ENCODE results near the gene MRTFB. TPM values are rescaled to one million over a fixed set of nuclear protein-coding genes. Genes with fewer than 3 reads are reported as not detected.
A peak's percentile ranks its signal among the peaks of the same experiment; 100 is the strongest.

The MRTFB gene
- total and polyA plus RNA-seq, 2 experiments from 2014 or later, result 13.9 to 22.2 TPM

DNA sequence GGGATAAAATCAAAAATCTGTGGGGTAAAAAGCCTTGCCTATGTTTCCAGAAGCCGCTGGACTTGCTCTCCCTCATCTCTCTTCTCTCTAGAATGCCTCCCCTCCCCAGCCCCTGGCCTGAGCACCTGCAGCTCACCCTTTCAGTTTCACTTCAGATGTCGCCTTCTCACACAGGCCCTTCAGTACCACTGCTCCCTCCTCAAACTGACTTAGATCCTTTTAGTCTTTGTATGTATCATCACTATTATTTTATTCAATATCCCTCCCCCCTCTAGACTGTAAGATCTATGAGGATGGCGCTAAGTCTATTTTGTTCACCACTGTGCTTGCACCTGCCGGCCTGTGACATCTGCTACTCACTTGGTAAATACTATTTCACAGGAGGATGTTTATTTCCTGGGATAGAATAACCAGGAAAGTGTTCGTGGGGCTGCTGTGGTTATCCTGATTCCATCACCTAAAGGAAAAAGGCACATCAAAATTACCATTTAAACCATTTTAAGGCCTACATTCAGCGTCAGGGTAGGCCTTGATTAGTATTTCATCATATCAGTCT lies 122.3 kb downstream of the MRTFB start:
- H3K9me3 Mint-ChIP-seq, result no peaks in the 10 kb centered on the region
- Histone ChIP-seq H3K79me2 (replicated peaks; ENCODE audit: insufficient read depth) (no peaks in the 10 kb centered on the region), H3K4me2 (no peak overlapping the region), H3K27me3 (ENCODE audit: insufficient read depth) (no peaks in the 10 kb centered on the region), H3K36me3 (ENCODE audit: insufficient read depth) (no peaks in the 10 kb centered on the region), H3K9me2 (ENCODE audit: insufficient read depth) (no peaks in the 10 kb centered on the region), H3K27ac (ENCODE audit: low read depth) (no peak overlapping the region), H2AFZ (no peak overlapping the region), H3K4me3 (no peak overlapping the region), H3K4me1 (ENCODE audit: insufficient read depth) (no peaks in the 10 kb centered on the region), H4K20me1 (replicated peaks; ENCODE audit: insufficient read depth) (no peaks in the 10 kb centered on the region), H3F3A (replicated peaks; ENCODE audit: low read depth) (no peaks in the 10 kb centered on the region)
- TF ChIP-seq CREB1 (CRISPR knock-in tag; IDR thresholded peaks at IDR 0.05; ENCODE audit: low read depth) (no peak), JUNB (IDR thresholded peaks at IDR 0.05; ENCODE audit: unreplicated experiment) (no peak)
- TF ChIP-seq, protein P1, sequence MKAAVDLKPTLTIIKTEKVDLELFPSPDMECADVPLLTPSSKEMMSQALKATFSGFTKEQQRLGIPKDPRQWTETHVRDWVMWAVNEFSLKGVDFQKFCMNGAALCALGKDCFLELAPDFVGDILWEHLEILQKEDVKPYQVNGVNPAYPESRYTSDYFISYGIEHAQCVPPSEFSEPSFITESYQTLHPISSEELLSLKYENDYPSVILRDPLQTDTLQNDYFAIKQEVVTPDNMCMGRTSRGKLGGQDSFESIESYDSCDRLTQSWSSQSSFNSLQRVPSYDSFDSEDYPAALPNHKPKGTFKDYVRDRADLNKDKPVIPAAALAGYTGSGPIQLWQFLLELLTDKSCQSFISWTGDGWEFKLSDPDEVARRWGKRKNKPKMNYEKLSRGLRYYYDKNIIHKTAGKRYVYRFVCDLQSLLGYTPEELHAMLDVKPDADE (IDR thresholded peaks at IDR 0.05), result no peak
- TF ChIP-seq, protein P2, sequence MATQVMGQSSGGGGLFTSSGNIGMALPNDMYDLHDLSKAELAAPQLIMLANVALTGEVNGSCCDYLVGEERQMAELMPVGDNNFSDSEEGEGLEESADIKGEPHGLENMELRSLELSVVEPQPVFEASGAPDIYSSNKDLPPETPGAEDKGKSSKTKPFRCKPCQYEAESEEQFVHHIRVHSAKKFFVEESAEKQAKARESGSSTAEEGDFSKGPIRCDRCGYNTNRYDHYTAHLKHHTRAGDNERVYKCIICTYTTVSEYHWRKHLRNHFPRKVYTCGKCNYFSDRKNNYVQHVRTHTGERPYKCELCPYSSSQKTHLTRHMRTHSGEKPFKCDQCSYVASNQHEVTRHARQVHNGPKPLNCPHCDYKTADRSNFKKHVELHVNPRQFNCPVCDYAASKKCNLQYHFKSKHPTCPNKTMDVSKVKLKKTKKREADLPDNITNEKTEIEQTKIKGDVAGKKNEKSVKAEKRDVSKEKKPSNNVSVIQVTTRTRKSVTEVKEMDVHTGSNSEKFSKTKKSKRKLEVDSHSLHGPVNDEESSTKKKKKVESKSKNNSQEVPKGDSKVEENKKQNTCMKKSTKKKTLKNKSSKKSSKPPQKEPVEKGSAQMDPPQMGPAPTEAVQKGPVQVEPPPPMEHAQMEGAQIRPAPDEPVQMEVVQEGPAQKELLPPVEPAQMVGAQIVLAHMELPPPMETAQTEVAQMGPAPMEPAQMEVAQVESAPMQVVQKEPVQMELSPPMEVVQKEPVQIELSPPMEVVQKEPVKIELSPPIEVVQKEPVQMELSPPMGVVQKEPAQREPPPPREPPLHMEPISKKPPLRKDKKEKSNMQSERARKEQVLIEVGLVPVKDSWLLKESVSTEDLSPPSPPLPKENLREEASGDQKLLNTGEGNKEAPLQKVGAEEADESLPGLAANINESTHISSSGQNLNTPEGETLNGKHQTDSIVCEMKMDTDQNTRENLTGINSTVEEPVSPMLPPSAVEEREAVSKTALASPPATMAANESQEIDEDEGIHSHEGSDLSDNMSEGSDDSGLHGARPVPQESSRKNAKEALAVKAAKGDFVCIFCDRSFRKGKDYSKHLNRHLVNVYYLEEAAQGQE (IDR thresholded peaks at IDR 0.05; ENCODE audit: unreplicated experiment), result no peak
- H3K36me3 Mint-ChIP-seq (ENCODE audit: low read depth), result no peaks in the 10 kb centered on the region
- ATAC-seq (peak; percentile 69), DNase-seq (ENCODE audit: low spot score) (peak; percentile 27)
- H3K4me1 Mint-ChIP-seq, result peaks cover 10% of the 10 kb centered on the region; the same call in 2 of the 3 replicates
- H3K27me3 Mint-ChIP-seq (ENCODE audit: insufficient read depth, low read depth, poor library complexity), result peaks cover 3% of the 10 kb centered on the region
- H3K4me3 Mint-ChIP-seq, result no peak overlapping the region
- H3K27ac Mint-ChIP-seq, result peak overlapping the region; percentile 22; the same call in 1 of the 2 replicates

DNA sequence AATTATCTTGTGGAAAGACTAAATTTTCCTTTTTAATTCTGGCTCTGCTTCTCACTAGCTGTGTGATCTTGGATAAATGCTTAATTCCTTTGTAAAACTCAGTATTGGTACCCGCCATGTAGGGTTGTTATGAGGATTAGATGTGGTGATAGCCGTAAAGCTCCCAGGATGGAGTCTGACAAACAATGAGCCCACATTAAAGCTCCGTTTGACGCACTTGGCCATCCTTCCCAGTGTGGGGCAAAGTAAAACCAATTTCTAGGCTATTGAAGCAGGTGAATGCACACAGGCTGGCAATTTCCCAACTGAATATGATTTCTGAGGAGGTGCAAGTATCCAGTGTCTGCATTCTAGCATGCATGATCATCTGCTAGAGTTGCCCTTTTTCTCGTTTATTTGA lies 123.6 kb downstream of the MRTFB start:
- Histone ChIP-seq H3K9me2 (ENCODE audit: insufficient read depth) (no peaks in the 10 kb centered on the region), H2AFZ (no peak overlapping the region), H3K4me2 (no peak overlapping the region), H4K20me1 (replicated peaks; ENCODE audit: insufficient read depth) (no peaks in the 10 kb centered on the region), H3K27me3 (ENCODE audit: insufficient read depth) (no peaks in the 10 kb centered on the region), H3K4me1 (ENCODE audit: insufficient read depth) (no peaks in the 10 kb centered on the region), H3K4me3 (no peak overlapping the region), H3K79me2 (replicated peaks; ENCODE audit: insufficient read depth) (no peaks in the 10 kb centered on the region), H3K27ac (ENCODE audit: low read depth) (no peak overlapping the region), H3F3A (replicated peaks; ENCODE audit: low read depth) (no peaks in the 10 kb centered on the region), H3K36me3 (ENCODE audit: insufficient read depth) (no peaks in the 10 kb centered on the region)
- peaks cover 10% of the 10 kb centered on the region; the same call in 2 of the 3 replicates for H3K4me1 Mint-ChIP-seq
- ATAC-seq (no peak), DNase-seq (ENCODE audit: low spot score) (no peak)
- no peaks in the 10 kb centered on the region for H3K9me3 Mint-ChIP-seq
- peaks cover 3% of the 10 kb centered on the region for H3K27me3 Mint-ChIP-seq (ENCODE audit: insufficient read depth, low read depth, poor library complexity)
- no peak overlapping the region for H3K4me3 Mint-ChIP-seq
- no peaks in the 10 kb centered on the region for H3K36me3 Mint-ChIP-seq (ENCODE audit: low read depth)
- H3K27ac Mint-ChIP-seq, result no peak overlapping the region
- TF ChIP-seq POLR2AphosphoS5 (IDR thresholded peaks at IDR 0.05; ENCODE audit: low read depth), result no peak
- no peak for TF ChIP-seq ZNF114 (CRISPR knock-in tag; IDR thresholded peaks at IDR 0.05)
- TF ChIP-seq CREB1 (CRISPR knock-in tag; IDR thresholded peaks at IDR 0.05; ENCODE audit: low read depth), result no peak
- TF ChIP-seq EZH2phosphoT487 (IDR thresholded peaks at IDR 0.05; ENCODE audit: unreplicated experiment), result no peak
- TF ChIP-seq, protein P2 (IDR thresholded peaks at IDR 0.05; ENCODE audit: unreplicated experiment), result no peak
- TF ChIP-seq EZH2 (IDR thresholded peaks at IDR 0.05; ENCODE audit: low read depth, unreplicated experiment), result no peak
- TF ChIP-seq STAT1 (IDR thresholded peaks at IDR 0.05; ENCODE audit: unreplicated experiment), result no peak
- TF ChIP-seq NANOG (IDR thresholded peaks at IDR 0.05; ENCODE audit: borderline replicate concordance), result no peak
- TF ChIP-seq, protein P1 (IDR thresholded peaks at IDR 0.05), result no peak
- TF ChIP-seq, protein P3, sequence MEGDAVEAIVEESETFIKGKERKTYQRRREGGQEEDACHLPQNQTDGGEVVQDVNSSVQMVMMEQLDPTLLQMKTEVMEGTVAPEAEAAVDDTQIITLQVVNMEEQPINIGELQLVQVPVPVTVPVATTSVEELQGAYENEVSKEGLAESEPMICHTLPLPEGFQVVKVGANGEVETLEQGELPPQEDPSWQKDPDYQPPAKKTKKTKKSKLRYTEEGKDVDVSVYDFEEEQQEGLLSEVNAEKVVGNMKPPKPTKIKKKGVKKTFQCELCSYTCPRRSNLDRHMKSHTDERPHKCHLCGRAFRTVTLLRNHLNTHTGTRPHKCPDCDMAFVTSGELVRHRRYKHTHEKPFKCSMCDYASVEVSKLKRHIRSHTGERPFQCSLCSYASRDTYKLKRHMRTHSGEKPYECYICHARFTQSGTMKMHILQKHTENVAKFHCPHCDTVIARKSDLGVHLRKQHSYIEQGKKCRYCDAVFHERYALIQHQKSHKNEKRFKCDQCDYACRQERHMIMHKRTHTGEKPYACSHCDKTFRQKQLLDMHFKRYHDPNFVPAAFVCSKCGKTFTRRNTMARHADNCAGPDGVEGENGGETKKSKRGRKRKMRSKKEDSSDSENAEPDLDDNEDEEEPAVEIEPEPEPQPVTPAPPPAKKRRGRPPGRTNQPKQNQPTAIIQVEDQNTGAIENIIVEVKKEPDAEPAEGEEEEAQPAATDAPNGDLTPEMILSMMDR (conservative IDR thresholded peaks at IDR 0.05; ENCODE audit: low read depth in 2 of 2), result no peak
